ENCODE measurements around the gene SLC25A48.

- TF ChIP-seq CTCF (IDR thresholded peaks at IDR 0.05) = no peak
- TF ChIP-seq POLR2A (IDR thresholded peaks at IDR 0.05) = no peak
Measured at GRCh38 chr5:135850231-135850630, 15.8 kb downstream of the SLC25A48 start.
